ENCODE results near the gene WDR86.

The WDR86 gene, protein sequence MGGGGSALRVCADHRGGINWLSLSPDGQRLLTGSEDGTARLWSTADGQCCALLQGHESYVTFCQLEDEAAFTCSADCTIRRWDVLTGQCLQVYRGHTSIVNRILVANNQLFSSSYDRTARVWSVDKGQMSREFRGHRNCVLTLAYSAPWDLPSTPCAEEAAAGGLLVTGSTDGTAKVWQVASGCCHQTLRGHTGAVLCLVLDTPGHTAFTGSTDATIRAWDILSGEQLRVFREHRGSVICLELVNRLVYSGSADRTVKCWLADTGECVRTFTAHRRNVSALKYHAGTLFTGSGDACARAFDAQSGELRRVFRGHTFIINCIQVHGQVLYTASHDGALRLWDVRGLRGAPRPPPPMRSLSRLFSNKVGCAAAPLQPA

DNA sequence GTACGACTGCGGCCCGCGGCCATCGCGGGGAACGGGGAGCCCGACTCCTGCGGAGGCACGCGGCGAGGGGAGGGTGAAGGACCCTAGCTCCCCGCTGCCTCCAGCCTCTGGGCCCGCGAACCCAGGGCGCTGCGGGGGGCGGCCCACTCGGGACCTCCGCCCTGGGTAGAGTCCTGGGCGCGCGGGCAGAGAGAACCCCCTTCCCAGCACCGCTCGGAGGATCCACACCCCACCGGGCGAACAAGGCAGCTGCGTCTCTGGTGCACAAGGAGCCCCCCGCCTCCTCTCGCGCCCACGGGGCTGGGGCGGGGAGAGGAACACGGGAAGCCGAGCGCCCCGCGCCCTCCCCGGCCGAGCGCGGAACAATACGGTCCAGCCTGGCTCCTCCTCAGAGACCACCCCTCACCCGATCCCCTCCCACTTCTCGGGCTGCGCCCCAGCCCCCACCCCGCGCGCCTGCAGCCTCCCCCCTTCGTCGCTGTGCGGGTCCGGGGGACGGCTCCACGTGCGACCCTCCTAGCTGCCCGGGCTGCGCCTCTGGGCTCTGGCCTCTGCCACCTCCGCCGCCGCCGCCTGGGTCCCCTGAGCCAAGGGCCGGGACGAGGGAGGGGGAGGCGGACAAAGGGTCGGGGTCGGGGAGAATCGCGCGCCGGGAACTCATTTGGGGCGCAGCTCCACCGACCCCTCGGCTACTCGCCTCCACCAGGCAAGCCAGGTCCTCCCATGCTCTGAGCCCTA lies at the start of gene WDR86:
Gene WDR86 (minus strand): TSS at position 372 of the 738 bp plus-strand sequence. CDS start 449 bp downstream, outside the sequence.
- peak; percentile 69 for DNase-seq

- no peak for DNase-seq
These were observed 47.7 kb upstream of the WDR86 start for GRCh38 chr7:151457534-151457933.

GRCh38 chr7:151456782-151457181 lies 46.9 kb upstream of the WDR86 start:
- no peak for DNase-seq

DNA sequence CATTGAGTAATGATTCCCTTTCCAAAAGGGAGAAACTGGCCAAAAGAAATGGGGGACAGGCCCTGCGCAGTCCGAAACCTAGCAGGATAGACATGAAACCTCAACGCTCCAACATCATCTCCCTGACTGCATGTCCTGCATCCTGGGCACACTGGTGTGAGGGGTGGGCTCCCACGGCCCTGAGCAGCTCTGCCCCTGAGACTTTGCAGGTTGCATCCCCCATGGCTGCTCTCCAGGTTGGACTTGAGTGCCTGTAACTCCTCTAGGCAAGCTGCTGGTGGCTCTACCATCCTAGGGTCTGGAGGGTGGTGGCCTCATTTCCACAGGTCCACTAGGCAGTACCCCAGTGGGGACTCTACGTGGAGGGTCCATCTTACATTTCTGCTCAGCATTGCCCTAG lies 46.4 kb upstream of the WDR86 start:
- DNase-seq = no peak

DNA sequence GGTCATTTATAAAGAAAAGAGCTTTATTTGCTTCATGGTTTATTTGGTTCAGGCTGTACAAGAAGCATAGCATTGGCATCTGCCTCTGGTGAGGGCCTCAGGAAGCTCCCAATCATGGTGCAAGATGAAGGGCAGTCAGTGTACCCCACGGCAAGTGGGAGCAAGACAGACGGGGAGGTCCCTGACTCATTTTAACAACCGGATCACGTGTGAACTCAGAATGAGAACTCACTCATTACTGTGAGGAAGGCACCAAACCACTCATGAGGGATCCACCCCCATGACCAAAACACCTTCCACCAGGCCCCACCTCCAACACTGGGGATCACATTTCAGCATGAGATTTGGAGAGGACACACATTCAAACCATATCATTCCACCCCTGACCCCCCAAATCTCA lies 45.9 kb upstream of the WDR86 start:
- peak; percentile 52 for DNase-seq

DNA sequence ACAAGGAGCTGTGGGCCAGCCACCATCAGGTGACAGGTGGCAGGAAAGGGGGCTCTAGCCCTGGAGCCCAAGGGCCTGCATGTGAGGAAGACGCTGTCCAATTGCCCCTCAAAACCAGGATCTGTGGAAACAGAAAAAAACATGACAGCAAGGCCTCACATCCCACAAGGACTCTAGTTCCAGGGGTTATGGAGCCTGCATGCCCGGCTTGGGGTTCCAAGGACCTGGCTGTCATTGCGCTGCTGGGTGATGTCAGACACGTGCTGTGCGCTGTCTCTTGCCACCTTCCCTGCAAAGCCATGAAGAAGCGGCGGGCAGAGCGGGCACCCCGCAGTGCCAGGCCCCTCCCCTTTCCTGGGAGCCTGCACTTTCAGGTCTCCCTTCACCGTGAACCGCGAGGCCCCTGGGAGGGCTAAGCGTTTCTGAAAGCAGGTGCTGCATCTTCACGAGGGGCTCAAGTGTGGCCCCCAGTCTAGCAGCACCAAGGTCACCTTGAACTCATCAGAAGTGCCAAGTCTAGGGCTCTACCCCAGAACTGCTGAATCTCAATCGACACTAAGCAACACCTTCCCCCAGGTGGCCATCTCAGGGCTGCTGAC lies 45.2 kb upstream of the WDR86 start:
- peak; percentile 52 for DNase-seq

GRCh38 chr7:151454305-151454704 lies 44.5 kb upstream of the WDR86 start:
- peak; percentile 31 for DNase-seq

- peak; percentile 48 for DNase-seq
These were observed 43.5 kb upstream of the WDR86 start for GRCh38 chr7:151453326-151453791.

DNA sequence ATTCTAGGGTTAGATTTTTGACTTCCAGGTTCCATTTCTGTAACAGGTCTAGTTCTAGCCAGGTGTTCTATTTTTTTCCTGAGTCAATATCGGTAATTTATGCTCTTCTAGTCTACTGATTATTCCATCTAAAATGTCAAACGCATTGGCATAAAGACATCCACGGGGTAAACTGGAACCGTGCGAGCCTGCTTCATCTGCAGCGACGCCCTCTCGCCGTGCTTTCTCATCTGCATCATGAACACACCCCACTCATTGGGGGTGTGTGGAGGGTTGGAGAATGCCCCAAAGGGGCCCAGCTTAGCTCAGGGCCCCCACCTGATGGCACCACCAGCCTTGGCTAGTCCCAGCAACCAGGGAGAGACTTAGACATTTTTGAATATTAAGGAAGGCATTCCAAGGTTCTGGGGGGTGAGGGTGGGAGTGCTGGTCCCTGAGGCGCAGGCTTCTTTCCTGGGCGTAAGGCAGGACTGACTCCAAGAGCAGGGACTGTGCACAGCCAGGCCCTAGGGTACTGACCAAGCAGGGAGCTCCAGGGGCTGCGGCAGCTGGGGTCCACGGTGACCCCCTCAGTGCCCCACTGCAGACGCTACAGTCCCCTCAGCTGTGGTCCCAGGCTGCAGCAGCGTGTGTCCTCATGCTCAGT lies 43.0 kb upstream of the WDR86 start:
- DNase-seq = peak; percentile 38

DNA sequence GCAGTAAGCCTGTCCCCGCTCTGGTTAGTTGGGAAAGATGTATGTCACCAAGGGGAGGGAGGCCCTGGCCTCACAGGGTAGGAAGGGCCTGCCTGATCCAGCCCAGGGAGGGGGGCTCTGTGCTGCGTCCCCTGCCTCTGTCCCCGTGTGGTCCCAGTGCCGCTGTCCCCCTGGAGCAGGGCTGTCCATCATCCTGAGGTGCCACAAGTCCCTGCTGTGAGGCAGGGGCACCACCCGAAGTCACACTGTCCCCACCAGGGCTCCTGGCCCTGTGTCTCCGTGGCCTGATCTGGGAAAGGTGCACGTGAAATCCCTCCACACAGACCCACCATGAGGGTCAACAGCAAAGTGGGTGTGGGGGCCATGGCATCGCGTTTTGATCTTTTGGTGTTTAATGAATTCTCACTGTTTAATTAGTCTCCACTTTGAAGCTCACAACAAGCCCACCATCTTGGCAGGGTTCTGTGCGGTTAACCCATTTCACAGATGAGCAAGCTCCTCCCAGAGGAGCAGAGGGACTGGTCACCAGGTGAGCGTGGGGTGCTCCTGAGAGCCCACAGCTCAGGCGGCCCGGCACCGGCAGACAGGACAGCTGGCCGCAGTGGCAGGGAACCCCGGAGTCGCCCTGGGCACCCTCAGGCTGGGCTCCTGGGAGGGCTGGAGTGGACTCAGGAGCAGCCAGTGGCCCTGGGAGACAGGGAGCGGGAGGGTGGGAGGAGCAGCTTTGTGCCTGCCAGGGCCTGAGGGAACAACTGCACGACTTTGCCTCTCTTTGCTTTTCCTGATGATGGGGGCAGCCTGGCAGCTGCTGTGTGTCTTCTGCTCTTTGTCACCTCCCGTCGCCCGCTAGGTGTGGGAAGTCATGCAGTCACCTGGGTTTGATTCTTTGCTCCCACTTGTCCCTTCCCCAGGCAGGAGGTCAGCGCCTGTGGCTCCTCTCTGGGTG lies 42.1 kb upstream of the WDR86 start:
- DNase-seq = peak; percentile 53

GRCh38 chr7:151451156-151451555 lies 41.3 kb upstream of the WDR86 start:
- DNase-seq = peak; percentile 21

DNA sequence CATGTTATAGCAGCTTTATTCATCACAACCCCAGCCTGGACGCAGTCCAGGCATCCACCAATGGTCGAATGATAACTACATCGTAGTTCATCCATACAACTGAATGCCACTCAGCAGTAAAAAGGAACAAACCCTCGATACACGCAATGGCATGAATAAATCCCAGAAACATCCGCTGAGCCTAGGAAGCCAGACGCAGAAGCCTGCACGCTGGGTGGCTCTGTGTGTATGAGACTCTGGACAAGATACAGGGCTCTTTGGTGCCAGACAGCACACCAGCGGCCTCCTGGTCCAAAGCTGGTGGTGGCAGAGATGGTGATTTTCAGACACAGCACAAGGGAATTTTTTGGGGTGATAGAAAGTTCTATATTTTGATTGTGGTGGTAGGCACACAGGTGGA lies 40.2 kb upstream of the WDR86 start:
- DNase-seq = no peak

DNA sequence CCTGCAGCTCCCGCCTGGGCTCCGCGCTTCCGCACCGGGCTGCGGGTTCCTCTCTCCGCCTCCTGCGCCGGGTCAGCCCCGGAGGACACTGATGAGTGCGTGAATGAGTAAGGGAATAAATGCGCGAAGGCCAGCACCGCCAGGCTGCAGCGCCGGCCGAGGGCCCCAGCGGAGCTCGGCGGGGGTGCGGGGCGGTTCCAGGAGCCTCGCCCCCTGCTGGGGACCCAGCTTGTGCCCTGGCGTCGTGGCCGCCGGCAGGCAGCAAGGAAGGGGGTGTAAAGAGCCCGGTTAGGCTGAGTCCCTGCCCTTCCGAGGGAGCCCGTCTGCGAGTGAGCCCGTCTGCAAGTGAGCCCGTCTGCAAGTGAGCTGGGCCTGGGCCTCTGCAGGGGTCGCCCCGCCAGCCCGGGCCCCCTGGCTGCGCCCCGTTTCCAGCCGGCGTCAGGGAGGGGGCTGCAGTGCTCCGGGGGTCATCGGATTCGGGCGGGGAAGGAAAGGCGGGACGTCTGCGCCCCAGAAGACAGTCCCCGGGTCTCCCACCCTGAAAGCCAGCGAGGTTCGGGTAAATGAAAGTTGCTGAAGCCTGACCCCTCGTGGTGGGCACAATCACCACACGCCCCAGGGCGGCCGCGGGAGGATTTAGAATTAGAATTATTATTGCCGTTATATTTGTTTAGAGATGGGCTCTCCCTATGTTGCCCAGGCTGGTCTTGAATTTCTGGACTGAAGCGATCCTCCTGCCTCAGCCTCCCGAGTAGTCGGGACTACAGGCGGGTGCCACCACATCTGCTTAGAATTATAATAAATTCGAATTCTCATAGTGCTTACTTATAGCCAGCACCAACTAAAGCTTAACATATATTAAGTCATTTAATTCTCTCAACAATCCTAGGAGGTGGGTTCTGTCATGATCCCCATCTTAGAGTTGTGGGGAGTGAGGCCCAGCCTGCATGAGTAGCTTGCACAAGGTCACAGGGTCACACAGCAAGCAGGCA lies 38.7 kb upstream of the WDR86 start:
- DNase-seq = peak; percentile 91

- no peak for DNase-seq
These were observed 38.0 kb upstream of the WDR86 start for GRCh38 chr7:151447901-151448260.

GRCh38 chr7:151447312-151447711 lies 37.5 kb upstream of the WDR86 start:
- DNase-seq = peak; percentile 57

- peak; percentile 39 for DNase-seq
These were observed 36.6 kb upstream of the WDR86 start for GRCh38 chr7:151446412-151446811.

DNA sequence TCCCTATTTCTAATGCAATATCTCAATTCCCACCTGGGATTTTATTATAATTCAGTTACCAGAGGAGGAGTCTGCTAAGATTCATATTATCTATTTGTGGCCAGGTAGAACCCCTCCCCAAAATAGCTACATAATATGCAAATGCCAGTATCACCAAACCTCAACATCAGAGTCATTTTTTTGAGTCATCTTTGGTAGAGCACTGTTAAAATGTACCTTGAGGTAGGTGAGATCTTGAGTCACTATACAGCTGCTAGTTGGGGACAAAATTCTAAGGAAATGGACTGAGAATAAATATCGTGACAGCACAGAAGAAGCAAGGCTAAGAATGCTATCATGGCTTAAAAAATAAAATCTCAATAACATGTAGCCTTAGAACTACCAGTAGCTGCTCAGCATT lies 34.8 kb upstream of the WDR86 start:
- DNase-seq = no peak

GRCh38 chr7:151442776-151443496 lies 33.1 kb upstream of the WDR86 start:
- no peak for DNase-seq

- DNase-seq = peak; percentile 33
These were observed 31.1 kb upstream of the WDR86 start for GRCh38 chr7:151440799-151441445.

Measured in activated effector memory CD4-positive, alpha-beta T cell treated with anti-CD3 and anti-CD28 coated beads, Interleukin-2, amount 50 U/mL, for 16 hours (primary cell).